ENCODE results near the gene SLC2A5.

DNA sequence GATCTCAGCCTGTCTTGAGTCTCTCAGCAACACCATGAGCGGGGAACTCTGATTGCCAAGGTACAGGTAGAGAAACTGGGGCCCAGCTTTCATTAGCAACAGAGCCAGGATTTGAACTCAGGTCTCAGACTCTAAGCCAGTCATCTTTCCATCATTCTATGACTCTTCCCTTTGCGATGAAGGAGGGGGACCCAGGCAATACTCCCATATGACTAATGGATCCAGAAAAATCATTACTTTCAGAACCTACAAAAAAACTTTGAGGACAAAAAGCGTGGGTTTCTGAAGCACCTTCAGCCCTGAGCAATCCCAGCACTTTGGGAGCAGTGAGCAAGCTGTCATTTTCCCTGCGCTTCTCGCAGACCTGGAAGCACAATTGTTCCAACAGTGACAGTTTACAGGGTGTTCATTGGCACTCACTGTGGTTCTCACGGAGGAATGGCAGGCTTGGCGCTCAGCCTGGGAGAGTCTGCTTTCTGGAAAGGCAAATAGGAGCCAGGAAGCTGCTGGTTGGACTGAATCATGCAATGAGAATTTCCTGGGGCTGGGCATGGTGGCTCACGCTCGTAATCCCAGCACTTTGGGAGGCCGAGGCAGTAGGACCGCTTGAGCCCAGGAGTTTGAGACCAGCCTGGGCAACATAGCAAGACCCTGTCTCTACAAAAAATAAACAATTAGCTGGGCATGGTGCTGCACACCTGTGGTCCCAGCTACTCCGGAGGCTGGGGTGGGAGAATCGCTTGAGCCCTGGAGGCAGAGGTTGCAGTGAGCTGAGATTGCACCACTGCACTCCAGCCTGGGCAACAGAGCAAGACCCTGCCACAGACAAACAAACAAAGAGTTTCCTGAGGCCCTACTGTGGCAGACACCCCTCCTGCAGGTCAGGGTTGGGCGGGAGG, 83.3 kb downstream of the SLC2A5 start:
- TF ChIP-seq, protein P1, sequence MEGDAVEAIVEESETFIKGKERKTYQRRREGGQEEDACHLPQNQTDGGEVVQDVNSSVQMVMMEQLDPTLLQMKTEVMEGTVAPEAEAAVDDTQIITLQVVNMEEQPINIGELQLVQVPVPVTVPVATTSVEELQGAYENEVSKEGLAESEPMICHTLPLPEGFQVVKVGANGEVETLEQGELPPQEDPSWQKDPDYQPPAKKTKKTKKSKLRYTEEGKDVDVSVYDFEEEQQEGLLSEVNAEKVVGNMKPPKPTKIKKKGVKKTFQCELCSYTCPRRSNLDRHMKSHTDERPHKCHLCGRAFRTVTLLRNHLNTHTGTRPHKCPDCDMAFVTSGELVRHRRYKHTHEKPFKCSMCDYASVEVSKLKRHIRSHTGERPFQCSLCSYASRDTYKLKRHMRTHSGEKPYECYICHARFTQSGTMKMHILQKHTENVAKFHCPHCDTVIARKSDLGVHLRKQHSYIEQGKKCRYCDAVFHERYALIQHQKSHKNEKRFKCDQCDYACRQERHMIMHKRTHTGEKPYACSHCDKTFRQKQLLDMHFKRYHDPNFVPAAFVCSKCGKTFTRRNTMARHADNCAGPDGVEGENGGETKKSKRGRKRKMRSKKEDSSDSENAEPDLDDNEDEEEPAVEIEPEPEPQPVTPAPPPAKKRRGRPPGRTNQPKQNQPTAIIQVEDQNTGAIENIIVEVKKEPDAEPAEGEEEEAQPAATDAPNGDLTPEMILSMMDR (conservative IDR thresholded peaks at IDR 0.05; ENCODE audit: low read depth, low read length) = no peak
- TF ChIP-seq EZH2 (IDR thresholded peaks at IDR 0.05; ENCODE audit: borderline replicate concordance, low read depth, low read length, poor library complexity, severe bottlenecking) = no peak

Measured in A673 (cell line).